Adrenal gland (tissue), 5 donors: ENCODE measurements around the gene PSORS1C1.

Source experiments
- POLR2A ChIP-seq, 2 donors: fragments of 450-650 bp; IDR thresholded peaks; one replicate each; pipeline ENCODE4 v1.6.1; 2017; ENCODE audit warnings: antibody characterized with exemption in 2 of 2, mild to moderate bottlenecking in 2 of 2, moderate library complexity in 1 of 2
- TF ChIP-seq, protein P1 (sequence below), 6 experiments: fragments of 450-650 bp in 4 of 6; fragments of 200-600 bp in 2 of 6; sonication (generic) in 1 of 6; IDR thresholded peaks; 1 replicate in 5 of 6; 2 replicates in 1 of 6; pipeline versions ENCODE4 v1.5.1 to v1.8.0; 2016 to 2021; ENCODE audit warnings: antibody characterized with exemption in 6 of 6, mild to moderate bottlenecking in 2 of 6, moderate library complexity in 1 of 6
- donor health status: DM: no; HTN: no; CAD: no.

DNA sequence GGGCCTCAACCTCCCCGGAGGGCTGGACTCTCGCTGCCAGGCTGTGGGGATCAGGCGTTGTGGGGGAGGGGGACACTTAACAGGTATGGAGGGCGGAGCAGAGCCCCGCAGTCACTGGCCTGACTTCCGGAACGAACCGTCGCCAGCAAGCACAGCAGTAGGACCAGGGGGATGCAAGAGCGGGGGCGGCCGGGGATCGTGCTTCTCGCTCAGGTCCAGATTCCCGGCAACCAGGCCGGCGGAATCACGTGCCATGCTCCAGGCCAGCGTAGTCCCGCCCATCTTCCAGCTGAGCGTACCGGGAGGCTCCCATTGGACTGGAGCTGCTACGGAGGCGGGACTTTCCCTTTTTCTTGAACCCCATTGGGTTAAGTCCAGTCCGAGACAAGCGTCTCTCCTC lies 65.9 kb downstream of the PSORS1C1 start:
- TF ChIP-seq POLR2A (IDR thresholded peaks at IDR 0.05) = no peak
- TF ChIP-seq, protein P1, sequence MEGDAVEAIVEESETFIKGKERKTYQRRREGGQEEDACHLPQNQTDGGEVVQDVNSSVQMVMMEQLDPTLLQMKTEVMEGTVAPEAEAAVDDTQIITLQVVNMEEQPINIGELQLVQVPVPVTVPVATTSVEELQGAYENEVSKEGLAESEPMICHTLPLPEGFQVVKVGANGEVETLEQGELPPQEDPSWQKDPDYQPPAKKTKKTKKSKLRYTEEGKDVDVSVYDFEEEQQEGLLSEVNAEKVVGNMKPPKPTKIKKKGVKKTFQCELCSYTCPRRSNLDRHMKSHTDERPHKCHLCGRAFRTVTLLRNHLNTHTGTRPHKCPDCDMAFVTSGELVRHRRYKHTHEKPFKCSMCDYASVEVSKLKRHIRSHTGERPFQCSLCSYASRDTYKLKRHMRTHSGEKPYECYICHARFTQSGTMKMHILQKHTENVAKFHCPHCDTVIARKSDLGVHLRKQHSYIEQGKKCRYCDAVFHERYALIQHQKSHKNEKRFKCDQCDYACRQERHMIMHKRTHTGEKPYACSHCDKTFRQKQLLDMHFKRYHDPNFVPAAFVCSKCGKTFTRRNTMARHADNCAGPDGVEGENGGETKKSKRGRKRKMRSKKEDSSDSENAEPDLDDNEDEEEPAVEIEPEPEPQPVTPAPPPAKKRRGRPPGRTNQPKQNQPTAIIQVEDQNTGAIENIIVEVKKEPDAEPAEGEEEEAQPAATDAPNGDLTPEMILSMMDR (IDR thresholded peaks at IDR 0.05) = no peak
